GM21367 (cell line): Measurements from ENCODE around the gene CCL27.

Experiments used
- ATAC-seq: cut with Tn5 transposase; IDR thresholded peaks from one replicate; pipeline ENCODE4 v1.9.1; 2021; ENCODE audit not compliant: unreplicated experiment

The CCL27 gene

GRCh38 chr9:34628656-34629490 lies 33.6 kb downstream of the CCL27 start, which contains the start of gene ARID3C:
TSS of gene ARID3C (minus strand) at chr9:34629066. CDS start at chr9:34628014, 1,052 bp downstream.
- ATAC-seq, result no peak

GRCh38 chr9:34627716-34628655 lies 34.5 kb downstream of the CCL27 start:
- ATAC-seq, result no peak

- no peak for ATAC-seq
Observed at GRCh38 chr9:34625186-34625486, 37.3 kb downstream of the CCL27 start.

DNA sequence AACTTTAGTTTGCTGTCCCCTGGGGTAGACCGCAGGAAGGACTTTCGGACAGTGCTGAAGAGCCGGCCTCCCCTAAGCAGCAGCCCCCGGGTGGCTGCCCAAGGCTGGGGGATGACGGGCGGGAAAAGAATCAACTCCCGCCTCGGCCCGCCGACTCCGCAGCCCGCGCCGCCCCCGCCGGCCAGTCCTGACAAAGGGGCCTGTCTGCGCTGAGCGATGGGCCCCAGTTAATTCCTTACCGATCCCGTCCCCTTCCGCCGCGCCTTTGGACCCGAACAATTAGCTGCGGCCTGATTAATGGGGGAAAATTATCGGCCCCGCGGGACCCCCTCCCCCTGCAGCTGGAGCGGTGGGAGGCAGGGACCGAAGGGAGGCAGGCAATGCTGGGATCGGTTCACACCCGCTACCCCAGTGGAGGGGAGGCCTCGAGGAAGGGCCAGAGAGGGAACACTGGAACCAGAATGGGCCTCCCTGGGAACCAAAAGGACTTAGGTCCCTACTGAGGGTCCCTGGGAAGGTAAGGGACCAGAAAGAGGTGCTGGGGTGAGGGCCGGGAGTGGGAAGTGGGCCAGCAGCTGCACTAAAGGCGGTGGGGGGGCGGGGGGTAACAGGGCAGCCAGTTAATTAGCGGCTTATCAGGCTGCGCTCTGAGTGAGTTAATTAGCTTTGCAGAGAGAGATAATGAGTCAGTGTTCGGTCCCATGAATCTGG lies 37.8 kb downstream of the CCL27 start:
- ATAC-seq, result no peak

DNA sequence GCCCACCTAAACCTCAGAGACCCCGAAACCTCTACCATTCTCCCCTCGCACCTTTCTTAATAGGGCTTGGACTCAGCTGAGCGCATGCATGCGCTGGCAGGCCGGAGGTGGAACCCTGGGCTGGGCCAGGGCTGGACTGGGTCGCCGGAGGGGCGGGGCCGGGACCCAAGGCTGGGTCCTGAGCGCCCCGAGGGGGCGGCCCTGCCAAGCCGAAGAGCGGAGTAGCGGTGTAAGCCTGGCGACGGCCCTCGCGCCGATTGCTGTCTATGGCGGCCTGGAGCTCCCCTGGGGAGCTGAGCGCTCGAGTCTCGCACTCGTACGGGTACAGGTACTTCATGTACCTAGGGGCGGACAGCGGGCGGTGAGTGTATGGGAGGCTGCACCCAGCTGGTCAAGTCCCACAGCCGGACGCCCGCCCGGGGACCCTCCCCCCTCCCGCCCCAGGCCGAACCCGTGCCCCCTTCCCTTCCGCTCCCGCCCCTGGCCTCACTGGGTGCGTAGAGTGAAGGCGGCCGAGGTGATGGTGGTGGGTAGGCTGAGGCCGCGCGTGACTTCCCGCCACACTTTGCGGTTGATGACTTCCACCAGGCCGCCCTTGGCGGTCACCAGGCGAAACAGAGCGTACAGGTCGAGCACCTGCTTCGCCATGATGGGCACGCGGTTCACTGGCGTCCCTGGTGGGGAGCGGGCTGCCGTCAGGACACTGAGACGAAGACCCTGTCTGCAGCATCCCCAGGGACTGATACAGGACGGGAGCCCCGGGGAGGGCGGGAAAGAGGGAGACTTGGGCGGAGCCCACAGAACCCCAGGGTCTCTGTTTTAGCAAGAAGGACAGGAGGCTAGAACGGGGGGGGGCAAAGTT lies 38.9 kb downstream of the CCL27 start:
- ATAC-seq, result no peak

- peak; percentile 97 for ATAC-seq
Observed at GRCh38 chr9:34620061-34620994, 42.1 kb downstream of the CCL27 start, which contains the start of gene DCTN3. TSS of gene DCTN3 (minus strand) at chr9:34620495. CDS start at chr9:34620464, 31 bp downstream.

- ATAC-seq, result no peak
Observed at GRCh38 chr9:34615132-34615531, 47.3 kb downstream of the CCL27 start.

GRCh38 chr9:34612788-34613390 lies 49.6 kb downstream of the CCL27 start:
- ATAC-seq, result peak; percentile 43
